GM19240 (cell line): ENCODE data around the gene DVL3.

Experiments used
- DNase-seq: peaks from one replicate; pipeline ENCODE4 v3.0.0; 2011; ENCODE audit warnings: low spot score; ENCODE audit not compliant: insufficient read length

DVL3 gene

DNA sequence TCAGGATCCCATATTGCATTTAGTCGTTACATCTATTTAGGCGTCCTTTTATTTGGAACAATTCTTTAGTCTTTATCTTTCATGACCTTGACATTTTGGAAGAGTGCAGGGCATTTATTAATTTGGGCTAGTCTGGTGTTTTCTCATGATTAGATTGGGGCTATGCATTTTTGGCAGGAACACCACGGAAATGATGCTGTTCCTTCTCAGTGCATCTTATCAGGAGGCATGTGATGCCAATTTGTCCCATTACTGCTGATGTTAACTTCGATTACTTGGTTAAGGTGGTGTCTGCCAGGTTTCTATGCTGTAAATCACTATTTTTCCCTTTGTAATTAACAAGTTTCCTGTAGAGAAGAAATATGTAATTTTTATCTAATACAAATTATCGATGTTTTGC is 56.1 kb downstream of the DVL3 start:
- DNase-seq: no peak

DNA sequence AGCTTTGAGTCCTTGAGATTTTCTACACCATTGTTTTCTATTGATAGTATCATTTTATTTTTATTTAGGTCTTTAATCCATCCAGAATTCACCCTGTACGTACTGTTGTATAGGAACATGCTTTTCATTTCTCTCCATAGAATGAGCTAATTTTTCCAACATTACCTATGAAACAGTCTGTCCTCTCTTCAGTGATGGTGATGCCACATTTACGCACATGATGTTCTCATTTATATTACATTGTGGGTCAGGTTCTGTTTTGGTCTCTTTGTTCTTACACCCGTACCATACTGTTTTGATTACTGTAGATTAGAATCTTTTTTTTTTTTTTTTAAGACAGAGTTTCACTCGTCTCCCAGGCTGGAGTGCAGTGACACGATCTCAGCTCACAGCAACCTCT is 56.5 kb downstream of the DVL3 start:
- no peak for DNase-seq

DNA sequence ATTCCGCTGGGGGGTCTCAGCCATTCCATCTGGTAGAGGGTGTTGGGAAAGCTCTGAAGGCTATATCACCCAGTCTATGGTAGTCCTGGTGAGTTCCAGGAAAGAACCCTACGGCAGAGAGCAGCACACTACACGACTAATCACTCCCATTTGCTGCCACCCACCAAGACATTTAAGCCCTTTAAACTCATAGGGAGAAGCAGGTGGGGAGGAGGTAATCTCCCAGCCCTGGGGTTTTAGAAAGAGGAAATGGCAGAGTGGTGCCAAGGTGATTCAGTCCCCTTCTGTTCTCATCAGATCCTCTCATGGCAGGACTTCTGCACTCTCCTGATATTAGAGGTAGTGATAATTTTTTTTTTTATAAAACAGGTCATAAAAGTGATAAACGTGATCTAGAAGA is 63.6 kb downstream of the DVL3 start:
- DNase-seq: no peak

DNA sequence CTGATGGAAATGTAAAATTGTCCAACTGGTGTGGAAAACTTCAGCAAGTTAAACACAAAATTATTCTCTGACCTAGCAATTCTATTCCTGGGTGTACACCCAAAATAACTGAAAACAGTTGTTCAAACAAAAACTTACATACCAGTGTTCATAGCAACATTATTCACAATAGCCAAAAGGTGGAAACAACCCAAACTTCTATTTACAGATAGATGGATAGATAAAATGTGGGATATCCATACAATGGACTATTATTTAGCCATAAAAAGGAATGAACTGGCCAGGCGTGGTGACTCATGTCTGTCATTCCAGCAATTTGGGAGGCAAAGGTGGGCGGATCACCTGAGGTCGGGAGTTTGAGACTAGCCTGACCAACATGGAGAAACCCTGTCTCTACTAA is 67.3 kb downstream of the DVL3 start:
- no peak for DNase-seq
